Effector CD8-positive, alpha-beta T cell (primary cell): Measurements from ENCODE around the gene LY6G6F.

Experiments
- DNase-seq: peaks from one replicate; lab custom pipeline; 2025; lab: John Stamatoyannopoulos, UW

The LY6G6F gene

GRCh38 chr6:31723980-31724691 is 17.5 kb downstream of the LY6G6F start:
- no peak for DNase-seq

GRCh38 chr6:31725502-31726350 is 19.1 kb downstream of the LY6G6F start:
- no peak for DNase-seq

GRCh38 chr6:31727034-31727716 is 20.5 kb downstream of the LY6G6F start:
- DNase-seq = no peak

- no peak for DNase-seq
Observed at GRCh38 chr6:31727717-31728671, 21.3 kb downstream of the LY6G6F start.

GRCh38 chr6:31728767-31729514 is 22.3 kb downstream of the LY6G6F start, which contains the start of gene DDAH2:
Gene DDAH2 (minus strand): TSS chr6:31729299. CDS start chr6:31729161, 138 bp downstream.
- no peak for DNase-seq

GRCh38 chr6:31729515-31729978 is 22.9 kb downstream of the LY6G6F start:
- peak; percentile 63 for DNase-seq

GRCh38 chr6:31729979-31730630 is 23.4 kb downstream of the LY6G6F start:
- peak; percentile 67 for DNase-seq

- DNase-seq = no peak
Observed at GRCh38 chr6:31730631-31731086, 24.0 kb downstream of the LY6G6F start.

- no peak for DNase-seq
Observed at GRCh38 chr6:31732029-31732428, 25.4 kb downstream of the LY6G6F start.

- no peak for DNase-seq
Observed at GRCh38 chr6:31733734-31734133, 27.1 kb downstream of the LY6G6F start.

- DNase-seq = no peak
Observed at GRCh38 chr6:31734247-31734820, 27.7 kb downstream of the LY6G6F start.

- peak; percentile 10 for DNase-seq
Observed at GRCh38 chr6:31734821-31735406, 28.2 kb downstream of the LY6G6F start.

GRCh38 chr6:31736021-31736767 is 29.5 kb downstream of the LY6G6F start, which contains the start of gene CLIC1:
Gene CLIC1 (minus strand): TSS chr6:31736530. CDS start chr6:31736300, 230 bp downstream.
- peak; percentile 59 for DNase-seq

GRCh38 chr6:31736768-31737314 is 30.2 kb downstream of the LY6G6F start:
- DNase-seq = no peak

- DNase-seq = no peak
Observed at GRCh38 chr6:31737315-31737990, 30.8 kb downstream of the LY6G6F start.

- peak; percentile 42 for DNase-seq
Observed at GRCh38 chr6:31737991-31738979, 31.6 kb downstream of the LY6G6F start.
